ENCODE results near the gene PRELP.

The PRELP gene

GRCh38 chr1:203486618-203487370 lies 11.2 kb downstream of the PRELP start:
- Histone ChIP-seq H3K27me3 (replicated peaks; ENCODE audit: control insufficient read depth, insufficient read depth, low read length) (no peaks in the 10 kb centered on the region), H3K4me3 (replicated peaks; ENCODE audit: low read depth, low read length) (no peak overlapping the region; the same call in 1 of the 2 replicates)

GRCh38 chr1:203488539-203488938 lies 12.9 kb downstream of the PRELP start:
- no peaks in the 10 kb centered on the region; the same call in 1 of the 2 replicates for H3K27me3 ChIP-seq (replicated peaks; ENCODE audit: control insufficient read depth, insufficient read depth, low read length)
- no peak for TF ChIP-seq CTCF (IDR thresholded peaks at IDR 0.05; ENCODE audit: insufficient read depth, low read length, poor library complexity, severe bottlenecking)
- DNase-seq (ENCODE audit: extremely low read depth, insufficient read length) = no peak
- no peaks in the 10 kb centered on the region for H3K36me3 ChIP-seq (ENCODE audit: control insufficient read depth, insufficient read depth, low read length)
- no peak overlapping the region for H3K4me3 ChIP-seq (replicated peaks; ENCODE audit: low read depth, low read length)

More at GRCh38 chr1:203486618-203487370, 11.2 kb downstream of the PRELP start:
- DNase-seq (ENCODE audit: extremely low read depth, insufficient read length) = no peak
- no peak for TF ChIP-seq CTCF (IDR thresholded peaks at IDR 0.05; ENCODE audit: insufficient read depth, low read length, poor library complexity, severe bottlenecking)
- no peaks in the 10 kb centered on the region for H3K36me3 ChIP-seq (ENCODE audit: control insufficient read depth, insufficient read depth, low read length)

- no peaks in the 10 kb centered on the region; the same call in 1 of the 2 replicates for H3K27me3 ChIP-seq (replicated peaks; ENCODE audit: control insufficient read depth, insufficient read depth, low read length)
- H3K4me3 ChIP-seq (replicated peaks; ENCODE audit: low read depth, low read length) = no peak overlapping the region
Measured at GRCh38 chr1:203490607-203491006, 15.0 kb downstream of the PRELP start.

GRCh38 chr1:203491664-203492063 lies 16.1 kb downstream of the PRELP start:
- no peak for TF ChIP-seq CTCF (IDR thresholded peaks at IDR 0.05; ENCODE audit: insufficient read depth, low read length, poor library complexity, severe bottlenecking)
- H3K4me3 ChIP-seq (replicated peaks; ENCODE audit: low read depth, low read length) = no peak overlapping the region
- no peaks in the 10 kb centered on the region for H3K36me3 ChIP-seq (ENCODE audit: control insufficient read depth, insufficient read depth, low read length)
- DNase-seq (ENCODE audit: extremely low read depth, insufficient read length) = no peak
- no peaks in the 10 kb centered on the region; the same call in 1 of the 2 replicates for H3K27me3 ChIP-seq (replicated peaks; ENCODE audit: control insufficient read depth, insufficient read depth, low read length)

More at GRCh38 chr1:203490607-203491006, 15.0 kb downstream of the PRELP start:
- no peak for TF ChIP-seq CTCF (IDR thresholded peaks at IDR 0.05; ENCODE audit: insufficient read depth, low read length, poor library complexity, severe bottlenecking)
- no peaks in the 10 kb centered on the region for H3K36me3 ChIP-seq (ENCODE audit: control insufficient read depth, insufficient read depth, low read length)
- no peak for DNase-seq (ENCODE audit: extremely low read depth, insufficient read length)

GRCh38 chr1:203492082-203492747 lies 16.6 kb downstream of the PRELP start:
- Histone ChIP-seq H3K4me3 (replicated peaks; ENCODE audit: low read depth, low read length) (no peak overlapping the region), H3K27me3 (replicated peaks; ENCODE audit: control insufficient read depth, insufficient read depth, low read length) (no peaks in the 10 kb centered on the region; the same call in 1 of the 2 replicates), H3K36me3 (ENCODE audit: control insufficient read depth, insufficient read depth, low read length) (no peaks in the 10 kb centered on the region)
- no peak for DNase-seq (ENCODE audit: extremely low read depth, insufficient read length)
- TF ChIP-seq CTCF (IDR thresholded peaks at IDR 0.05; ENCODE audit: insufficient read depth, low read length, poor library complexity, severe bottlenecking) = no peak
